ENCODE data around the gene ADAMTS16.

ADAMTS16 gene

DNA sequence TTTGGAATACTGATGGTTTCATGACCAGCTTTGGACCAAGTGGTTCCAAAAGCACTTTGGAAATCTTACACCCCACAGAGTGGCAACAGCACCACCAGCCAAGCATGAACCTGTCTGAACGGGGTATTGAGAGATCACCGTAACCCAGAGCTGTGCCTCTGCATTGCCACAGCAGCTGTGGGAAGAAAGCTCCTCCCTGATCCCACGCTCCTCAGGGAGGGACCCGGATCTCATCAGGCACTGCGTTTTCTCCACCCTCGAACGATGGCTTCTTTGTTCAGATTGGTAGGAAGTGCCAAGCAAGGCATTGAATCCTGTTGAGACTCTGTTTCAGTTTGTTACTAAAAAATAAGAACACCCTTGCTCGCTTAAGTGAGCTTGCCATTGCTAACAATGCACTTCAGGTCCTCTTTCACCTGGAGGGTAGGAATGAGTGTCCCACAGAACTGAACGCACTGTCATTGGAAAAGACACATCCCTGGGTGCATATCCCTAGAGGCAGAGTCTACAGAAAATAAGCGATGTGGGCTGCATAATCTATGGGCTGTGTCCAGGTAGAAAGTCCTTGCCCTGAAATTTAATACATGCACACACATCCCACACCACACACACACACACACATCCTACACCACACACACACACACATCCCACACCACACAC, 164.4 kb downstream of the ADAMTS16 start:
- no peak overlapping the region for H3K4me3 ChIP-seq (ENCODE audit: low read depth, low read length)
- TF ChIP-seq, protein P1, sequence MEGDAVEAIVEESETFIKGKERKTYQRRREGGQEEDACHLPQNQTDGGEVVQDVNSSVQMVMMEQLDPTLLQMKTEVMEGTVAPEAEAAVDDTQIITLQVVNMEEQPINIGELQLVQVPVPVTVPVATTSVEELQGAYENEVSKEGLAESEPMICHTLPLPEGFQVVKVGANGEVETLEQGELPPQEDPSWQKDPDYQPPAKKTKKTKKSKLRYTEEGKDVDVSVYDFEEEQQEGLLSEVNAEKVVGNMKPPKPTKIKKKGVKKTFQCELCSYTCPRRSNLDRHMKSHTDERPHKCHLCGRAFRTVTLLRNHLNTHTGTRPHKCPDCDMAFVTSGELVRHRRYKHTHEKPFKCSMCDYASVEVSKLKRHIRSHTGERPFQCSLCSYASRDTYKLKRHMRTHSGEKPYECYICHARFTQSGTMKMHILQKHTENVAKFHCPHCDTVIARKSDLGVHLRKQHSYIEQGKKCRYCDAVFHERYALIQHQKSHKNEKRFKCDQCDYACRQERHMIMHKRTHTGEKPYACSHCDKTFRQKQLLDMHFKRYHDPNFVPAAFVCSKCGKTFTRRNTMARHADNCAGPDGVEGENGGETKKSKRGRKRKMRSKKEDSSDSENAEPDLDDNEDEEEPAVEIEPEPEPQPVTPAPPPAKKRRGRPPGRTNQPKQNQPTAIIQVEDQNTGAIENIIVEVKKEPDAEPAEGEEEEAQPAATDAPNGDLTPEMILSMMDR (IDR thresholded peaks at IDR 0.05; ENCODE audit: borderline replicate concordance, insufficient read depth, low read depth, low read length): no peak

DNA sequence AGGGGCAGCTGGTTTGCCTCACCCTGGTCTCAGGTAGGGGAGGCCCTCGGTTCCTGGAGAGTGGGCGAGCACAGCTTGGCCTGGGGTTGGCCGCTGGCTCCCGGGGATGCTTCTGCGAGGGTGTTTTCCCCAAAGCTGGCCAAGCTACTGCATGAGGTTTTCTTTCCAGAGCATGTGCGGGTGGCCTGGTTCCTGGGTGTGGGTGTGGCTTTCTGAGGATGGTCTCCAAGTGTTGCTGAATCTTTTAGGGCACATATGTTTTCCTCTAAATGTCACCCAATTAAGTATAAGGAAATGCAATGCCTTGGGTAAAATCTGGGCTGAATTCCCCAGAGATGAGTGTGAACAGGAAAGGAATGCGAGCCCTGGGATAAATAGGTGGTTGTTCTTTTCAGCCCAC, 166.6 kb downstream of the ADAMTS16 start:
- no peak overlapping the region for H3K4me3 ChIP-seq (ENCODE audit: low read depth, low read length)
- TF ChIP-seq, protein P1 (IDR thresholded peaks at IDR 0.05; ENCODE audit: borderline replicate concordance, insufficient read depth, low read depth, low read length): no peak

DNA sequence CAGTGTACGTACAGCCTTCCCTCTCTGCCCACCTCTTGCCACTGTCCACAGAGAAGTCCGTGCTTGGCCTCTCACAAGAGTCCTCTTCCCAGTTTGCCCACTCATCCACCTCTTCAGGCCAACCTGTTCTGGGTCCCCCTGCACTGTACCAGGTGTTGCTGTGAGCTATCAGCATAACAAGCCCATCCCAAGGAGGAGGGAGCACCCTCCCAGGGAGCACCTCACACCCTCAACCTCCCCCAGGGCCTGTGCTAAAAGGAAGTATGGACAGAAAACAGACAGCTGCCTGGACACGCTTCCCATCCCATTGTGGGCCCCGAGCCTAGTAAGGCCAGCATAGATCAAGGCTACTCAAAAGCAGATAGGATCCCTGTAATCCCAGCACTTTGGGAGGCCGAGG, 168.2 kb downstream of the ADAMTS16 start:
- H3K4me3 ChIP-seq (ENCODE audit: low read depth, low read length): no peak overlapping the region
- TF ChIP-seq, protein P1 (IDR thresholded peaks at IDR 0.05; ENCODE audit: borderline replicate concordance, insufficient read depth, low read depth, low read length): no peak

DNA sequence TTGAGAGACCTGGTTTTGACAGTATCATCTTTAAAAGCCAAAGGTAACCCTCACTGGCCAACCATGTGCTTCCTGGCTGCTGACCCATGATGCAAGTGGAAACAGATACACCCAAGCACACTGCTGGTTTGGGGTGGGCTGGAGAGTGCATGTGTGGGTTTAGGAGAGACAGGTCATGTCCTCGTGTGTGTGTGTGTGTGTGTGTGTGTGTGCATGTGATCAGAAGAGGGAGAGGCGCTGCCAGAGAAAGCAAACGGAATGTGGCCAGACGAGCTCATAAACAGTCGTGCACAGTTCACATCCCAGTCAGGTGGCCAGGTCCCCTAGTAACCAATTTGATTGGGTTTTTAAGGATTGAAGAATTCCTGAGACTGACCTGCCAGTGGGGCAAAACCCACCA, 169.5 kb downstream of the ADAMTS16 start:
- H3K4me3 ChIP-seq (ENCODE audit: low read depth, low read length): no peak overlapping the region
- TF ChIP-seq, protein P1 (IDR thresholded peaks at IDR 0.05; ENCODE audit: borderline replicate concordance, insufficient read depth, low read depth, low read length): no peak

DNA sequence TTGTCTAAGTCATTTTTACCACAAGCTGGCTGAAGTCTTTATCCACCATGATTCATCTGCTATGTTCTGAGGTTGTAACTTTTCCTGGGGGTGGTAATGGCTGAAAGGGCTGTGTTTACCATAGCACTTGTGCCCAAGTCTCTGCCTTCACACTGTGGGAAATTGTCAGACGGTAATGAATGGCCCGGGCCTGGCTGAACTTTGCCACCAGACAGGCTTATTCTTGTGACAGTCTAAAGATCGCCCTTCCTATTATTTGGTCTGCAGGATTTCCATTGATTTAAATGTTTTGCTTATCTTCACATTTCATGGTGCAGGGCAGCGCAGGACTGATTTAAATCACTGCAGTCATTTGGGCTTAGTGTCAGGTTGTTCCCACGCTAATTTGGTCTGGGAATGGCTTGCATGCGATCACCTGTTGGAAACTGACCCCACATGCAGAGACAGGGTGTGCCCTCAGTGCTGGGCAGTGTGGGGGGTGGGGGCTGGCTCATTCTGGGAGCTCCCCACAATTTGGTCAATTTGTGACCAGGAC, 173.0 kb downstream of the ADAMTS16 start:
- TF ChIP-seq, protein P1 (IDR thresholded peaks at IDR 0.05; ENCODE audit: borderline replicate concordance, insufficient read depth, low read depth, low read length): no peak
- H3K4me3 ChIP-seq (ENCODE audit: low read depth, low read length): no peak overlapping the region

DNA sequence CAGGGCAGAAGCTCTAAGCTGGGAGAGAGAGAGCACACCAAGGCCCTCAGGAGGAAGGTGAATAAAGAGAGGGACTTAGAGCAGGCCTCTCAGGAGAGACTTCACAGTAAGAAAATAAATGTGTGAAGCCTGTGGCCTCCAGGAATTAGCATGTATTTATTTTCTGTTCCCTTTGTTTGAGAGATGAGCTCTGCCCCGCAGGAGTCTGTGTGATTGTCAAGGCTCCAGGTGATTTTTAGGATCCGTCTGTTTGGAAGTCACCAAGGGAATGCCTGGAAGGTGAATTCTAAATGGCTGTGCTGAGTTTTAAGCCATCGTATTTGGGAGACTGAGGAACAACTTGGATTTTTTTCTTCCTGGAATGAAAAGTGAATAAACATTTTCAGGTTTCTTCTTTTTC, 174.0 kb downstream of the ADAMTS16 start:
- TF ChIP-seq, protein P1 (IDR thresholded peaks at IDR 0.05; ENCODE audit: borderline replicate concordance, insufficient read depth, low read depth, low read length): no peak
- no peak overlapping the region for H3K4me3 ChIP-seq (ENCODE audit: low read depth, low read length)

DNA sequence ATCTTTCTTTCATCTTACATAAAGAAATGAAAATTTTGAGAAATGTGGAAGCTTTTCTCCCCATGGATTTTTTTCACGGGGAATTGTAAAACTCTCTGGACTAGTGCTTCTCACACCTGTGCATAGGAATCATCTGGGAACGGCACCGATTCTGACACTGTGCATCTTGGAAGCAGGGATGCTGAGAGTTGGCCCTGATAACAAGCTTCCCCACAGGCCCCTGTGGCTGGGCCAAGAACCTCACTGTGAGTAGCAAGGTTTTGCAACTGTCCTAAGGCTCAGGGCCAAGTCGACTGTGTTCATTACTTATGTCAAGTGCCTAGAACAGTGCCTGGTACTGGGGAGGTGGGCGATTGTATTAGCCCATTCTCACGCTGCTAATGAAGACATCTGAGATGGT, 174.5 kb downstream of the ADAMTS16 start:
- H3K4me3 ChIP-seq (ENCODE audit: low read depth, low read length): no peak overlapping the region
- TF ChIP-seq, protein P1 (IDR thresholded peaks at IDR 0.05; ENCODE audit: borderline replicate concordance, insufficient read depth, low read depth, low read length): no peak

Data from GM12875 (cell line).